Cardiac muscle cell (in vitro differentiated cells and primary cell): ENCODE measurements around the gene APOL4. TPM values are rescaled to one million over a fixed set of nuclear protein-coding genes. Genes with fewer than 3 reads are reported as not detected.

ENCODE experiments used
- DNase-seq, 2 donors: peaks; one replicate each; pipeline versions ENCODE4 v3.0.0 to v3.0.0-alpha.2; 2010 to 2017; ENCODE audit warnings: low read depth in 1 of 2, low spot score in 1 of 2
- H3K27ac ChIP-seq: fragments of 200-600 bp; sonication (generic); 2 replicates; pipeline ENCODE4 v1.5.1; 2016
- H3K27me3 ChIP-seq: fragments of 200-600 bp; sonication (generic); 2 replicates; pipeline ENCODE4 v1.6.0; 2016; ENCODE audit warnings: control low read depth
- H3K36me3 ChIP-seq: fragments of 200-600 bp; sonication (generic); 2 replicates; pipeline ENCODE4 v1.5.1; 2016; ENCODE audit warnings: control low read depth
- H3K4me1 ChIP-seq: fragments of 200-600 bp; sonication (generic); 2 replicates; pipeline ENCODE4 v1.8.1; 2017; ENCODE audit warnings: low read depth, mild to moderate bottlenecking, mixed run types
- H3K4me3 ChIP-seq: fragments of 200-600 bp; sonication (generic); 2 replicates; pipeline ENCODE4 v1.5.1; 2016; ENCODE audit warnings: mild to moderate bottlenecking
- H3K9me3 ChIP-seq: fragments of 200-600 bp; sonication (generic); 2 replicates; pipeline ENCODE4 v1.5.1; 2017; ENCODE audit warnings: low read depth, mild to moderate bottlenecking, control low read depth
- polyA plus RNA-seq: library from polyadenylated mRNA; unstranded; fragments of >200 nt; fragmentation: Nextera tagmentation; extraction: Ambion mirVana; gene quantifications from 2 replicates; pipeline ENCODE4 v1.2.1, GENCODE V29; 2016
- total RNA-seq: library from RNA; depleted of rRNA; stranded (reverse); fragments of >200 nt; gene quantifications from 2 replicates; pipeline ENCODE4 v1.2.3, GENCODE V29; 2016
- TF ChIP-seq, protein P1 (sequence below): IDR thresholded peaks from 2 replicates; pipeline ENCODE4 v1.5.1; 2012; ENCODE audit warnings: low read depth, mild to moderate bottlenecking, low read length

APOL4 gene
- total and polyA plus RNA-seq, 2 experiments from 2014 or later = 0.27 TPM; not detected in 1

- Histone ChIP-seq H3K36me3 (no peaks in the 10 kb centered on the region), H3K27me3 (no peaks in the 10 kb centered on the region), H3K27ac (no peak overlapping the region), H3K4me3 (no peak overlapping the region), H3K9me3 (no peaks in the 10 kb centered on the region), H3K4me1 (no peaks in the 10 kb centered on the region)
- no peak for DNase-seq
- TF ChIP-seq, protein P1, sequence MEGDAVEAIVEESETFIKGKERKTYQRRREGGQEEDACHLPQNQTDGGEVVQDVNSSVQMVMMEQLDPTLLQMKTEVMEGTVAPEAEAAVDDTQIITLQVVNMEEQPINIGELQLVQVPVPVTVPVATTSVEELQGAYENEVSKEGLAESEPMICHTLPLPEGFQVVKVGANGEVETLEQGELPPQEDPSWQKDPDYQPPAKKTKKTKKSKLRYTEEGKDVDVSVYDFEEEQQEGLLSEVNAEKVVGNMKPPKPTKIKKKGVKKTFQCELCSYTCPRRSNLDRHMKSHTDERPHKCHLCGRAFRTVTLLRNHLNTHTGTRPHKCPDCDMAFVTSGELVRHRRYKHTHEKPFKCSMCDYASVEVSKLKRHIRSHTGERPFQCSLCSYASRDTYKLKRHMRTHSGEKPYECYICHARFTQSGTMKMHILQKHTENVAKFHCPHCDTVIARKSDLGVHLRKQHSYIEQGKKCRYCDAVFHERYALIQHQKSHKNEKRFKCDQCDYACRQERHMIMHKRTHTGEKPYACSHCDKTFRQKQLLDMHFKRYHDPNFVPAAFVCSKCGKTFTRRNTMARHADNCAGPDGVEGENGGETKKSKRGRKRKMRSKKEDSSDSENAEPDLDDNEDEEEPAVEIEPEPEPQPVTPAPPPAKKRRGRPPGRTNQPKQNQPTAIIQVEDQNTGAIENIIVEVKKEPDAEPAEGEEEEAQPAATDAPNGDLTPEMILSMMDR = no peak
Observed at GRCh38 chr22:36171941-36172340, 29.7 kb downstream of the APOL4 start.

DNA sequence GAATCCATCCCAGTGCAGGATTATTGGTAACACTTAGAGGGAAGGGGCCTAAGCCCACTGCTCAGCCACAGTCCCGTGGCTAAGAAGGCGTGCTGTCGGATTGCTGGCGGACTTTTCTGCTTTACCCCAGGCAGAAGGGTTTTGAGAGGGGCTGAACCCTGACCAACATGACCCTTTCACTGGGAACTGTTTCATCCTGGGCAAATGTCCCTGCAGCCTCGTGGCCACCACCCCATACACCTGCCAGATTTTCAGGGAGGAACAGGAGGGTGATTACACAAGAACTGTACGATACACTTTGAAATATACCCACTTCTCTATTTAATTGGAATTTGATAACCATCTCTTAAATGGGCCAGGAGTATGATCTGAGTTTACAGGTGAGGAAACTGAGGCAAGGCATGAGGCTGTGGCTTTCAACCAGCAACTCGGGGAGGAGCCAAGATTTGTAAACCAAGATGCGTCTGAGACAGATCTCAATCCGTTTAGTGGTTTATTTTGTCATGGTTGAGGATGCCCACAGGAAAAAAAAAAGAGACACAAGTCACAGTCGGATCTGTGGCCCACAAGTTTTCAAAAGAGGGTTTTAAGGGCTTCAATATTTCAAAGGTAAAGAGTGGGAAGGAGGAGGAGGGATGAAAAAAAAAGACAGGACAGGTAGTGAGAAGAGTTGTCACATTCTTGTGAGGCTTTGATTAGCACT, 34.9 kb downstream of the APOL4 start:
- no peaks in the 10 kb centered on the region for H3K27me3 ChIP-seq
- TF ChIP-seq, protein P1 = no peak
- H3K4me1 ChIP-seq = no peaks in the 10 kb centered on the region
- no peak overlapping the region for H3K4me3 ChIP-seq
- DNase-seq = no peak
- no peaks in the 10 kb centered on the region for H3K36me3 ChIP-seq
- H3K27ac ChIP-seq = no peak overlapping the region
- no peaks in the 10 kb centered on the region for H3K9me3 ChIP-seq

DNA sequence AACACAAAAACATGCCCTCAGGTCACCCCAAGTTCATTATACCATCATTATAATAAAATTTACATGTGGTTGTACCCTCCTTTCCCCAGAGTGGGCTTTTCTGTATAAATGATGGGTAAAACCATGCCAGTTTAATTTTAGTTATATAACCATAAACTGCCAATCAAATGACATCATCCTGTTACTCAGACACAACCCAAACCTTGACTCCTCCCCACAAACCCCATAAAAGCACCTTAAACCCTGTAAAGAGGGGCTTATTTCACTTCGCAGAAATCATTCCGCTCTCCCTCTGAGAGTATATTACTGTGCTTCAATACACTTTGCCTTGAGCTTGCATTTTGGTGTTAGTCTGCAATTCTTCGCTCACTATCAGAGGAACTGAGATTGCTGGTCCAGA, 35.5 kb downstream of the APOL4 start:
- no peak overlapping the region for H3K27ac ChIP-seq
- H3K9me3 ChIP-seq = no peaks in the 10 kb centered on the region
- DNase-seq = no peak
- no peaks in the 10 kb centered on the region for H3K36me3 ChIP-seq
- TF ChIP-seq, protein P1 = no peak
- H3K4me3 ChIP-seq = no peak overlapping the region
- H3K27me3 ChIP-seq = no peaks in the 10 kb centered on the region
- no peaks in the 10 kb centered on the region for H3K4me1 ChIP-seq

- no peaks in the 10 kb centered on the region for H3K9me3 ChIP-seq
- no peaks in the 10 kb centered on the region for H3K4me1 ChIP-seq
- H3K27ac ChIP-seq = no peak overlapping the region
- no peaks in the 10 kb centered on the region for H3K27me3 ChIP-seq
- TF ChIP-seq, protein P1 = no peak
- DNase-seq = no peak
- no peak overlapping the region for H3K4me3 ChIP-seq
- no peaks in the 10 kb centered on the region for H3K36me3 ChIP-seq
Observed at GRCh38 chr22:36165141-36165540, 36.5 kb downstream of the APOL4 start.

GRCh38 chr22:36164621-36165020, 37.0 kb downstream of the APOL4 start:
- no peak for DNase-seq
- Histone ChIP-seq H3K4me3 (no peak overlapping the region), H3K4me1 (no peaks in the 10 kb centered on the region), H3K9me3 (no peaks in the 10 kb centered on the region), H3K27ac (no peak overlapping the region), H3K36me3 (no peaks in the 10 kb centered on the region), H3K27me3 (no peaks in the 10 kb centered on the region)
- TF ChIP-seq, protein P1 = no peak
